K562 (cell line): Measurements from ENCODE around the gene CBFA2T2. TPM values are rescaled to one million over a fixed set of nuclear protein-coding genes. Genes with fewer than 3 reads are reported as not detected.

Experiments
- BCLAF1 ChIP-seq, 2 experiments: fragments of 450-650 bp in 1 of 2; IDR thresholded peaks; 2 replicates each; pipeline ENCODE4 v1.6.1; 2011 to 2017; ENCODE audit warnings: low read depth in 2 of 2, antibody characterized with exemption in 1 of 2, borderline replicate concordance in 1 of 2, low read length in 1 of 2, mild to moderate bottlenecking in 1 of 2, mixed read lengths in 1 of 2; ENCODE audit not compliant: control insufficient read depth in 1 of 2
- CTCFL ChIP-seq: IDR thresholded peaks from 2 replicates; pipeline ENCODE4 v1.6.1; 2011; ENCODE audit warnings: borderline replicate concordance, low read depth, mild to moderate bottlenecking, moderate library complexity, low read length; ENCODE audit not compliant: insufficient read depth, poor library complexity, severe bottlenecking
- EGR1 ChIP-seq: fragments of 450-650 bp; conservative IDR thresholded peaks from 2 replicates; pipeline ENCODE4 v1.6.1; 2017; ENCODE audit warnings: mild to moderate bottlenecking
- HNRNPUL1 ChIP-seq: fragments of 200-400 bp; formaldehyde crosslinking; IDR thresholded peaks from 2 replicates; pipeline ENCODE4 v1.6.1; 2017; ENCODE audit warnings: low read length
- LARP7 ChIP-seq: fragments of 450-650 bp; IDR thresholded peaks from 2 replicates; pipeline ENCODE4 v1.6.1; 2016
- POLR2H ChIP-seq: IDR thresholded peaks from 2 replicates; pipeline ENCODE4 v1.6.1; 2016; ENCODE audit warnings: missing genetic modification characterization, low read depth, mild to moderate bottlenecking, control low read depth, missing compliant biosample characterization, moderate library complexity
- PRDM10 ChIP-seq: fragments of 450-650 bp; IDR thresholded peaks from 2 replicates; pipeline ENCODE4 v1.6.1; 2018; ENCODE audit not compliant: partially characterized antibody
- PYGO2 ChIP-seq: fragments of 450-650 bp; IDR thresholded peaks from 2 replicates; pipeline ENCODE4 v1.6.1; 2016; ENCODE audit warnings: mild to moderate bottlenecking, missing genetic modification characterization, moderate library complexity, missing compliant biosample characterization
- RFX1 ChIP-seq: fragments of 450-650 bp; IDR thresholded peaks from 2 replicates; pipeline ENCODE4 v1.6.1; 2016; ENCODE audit warnings: mild to moderate bottlenecking, moderate library complexity
- RUNX1 ChIP-seq: sonication (generic); IDR thresholded peaks from 2 replicates; pipeline ENCODE4 v1.6.1; 2016; ENCODE audit warnings: antibody characterized with exemption, low read depth
- SAFB2 ChIP-seq: fragments of 200-400 bp; formaldehyde crosslinking; IDR thresholded peaks from 2 replicates; pipeline ENCODE4 v1.6.1; 2018; ENCODE audit warnings: borderline replicate concordance, low read length, low read depth, moderate library complexity; ENCODE audit not compliant: severe bottlenecking
- SLC30A9 ChIP-seq: fragments of 250-450 bp; sonication (Bioruptor Pico); IDR thresholded peaks from 2 replicates; pipeline ENCODE4 v1.8.0; 2022; ENCODE audit warnings: mild to moderate bottlenecking, moderate library complexity
- TFE3 ChIP-seq: fragments of 450-650 bp; formaldehyde crosslinking; IDR thresholded peaks from 2 replicates; pipeline ENCODE4 v1.4.0; 2020; ENCODE audit warnings: mild to moderate bottlenecking, mixed read lengths
- ZFP30 ChIP-seq: fragments of 250-450 bp; sonication (Bioruptor Pico); IDR thresholded peaks from 2 replicates; pipeline ENCODE4 v1.8.0; 2022; ENCODE audit warnings: moderate library complexity, mild to moderate bottlenecking, inconsistent platforms, borderline replicate concordance
- ZNF232 ChIP-seq: sonication (generic); formaldehyde crosslinking; IDR thresholded peaks from 2 replicates; pipeline ENCODE4 v1.8.0; 2022; ENCODE audit warnings: mild to moderate bottlenecking, missing genetic modification reagents
- polyA plus RNA-seq, 8 experiments: library from polyadenylated mRNA; depleted of rRNA in 4 of 8; stranded (reverse) in 5 of 8; unstranded in 3 of 8; fragments of >200 nt; fragmentation: Nextera tagmentation in 2 of 8; fragmentation: Illumina TruSeq in 1 of 8; extraction: Ambion mirVana in 2 of 8; extraction: Trizol in 1 of 8; gene quantifications; 2 replicates each; pipeline versions ENCODE4 v1.2.1 to v1.2.3, GENCODE V29; 2011 to 2014; ENCODE audit warnings: inconsistent platforms in 1 of 8, missing spikeins in 1 of 8
- total RNA-seq, 7 experiments: library from RNA; depleted of rRNA in 6 of 7; stranded (reverse); fragments of >200 nt in 6 of 7; fragmentation: Illumina TruSeq in 2 of 7; extraction: Trizol in 2 of 7; gene quantifications; 2 replicates each; pipeline versions ENCODE4 v1.2.1 to v1.2.3, GENCODE V29; 2011 to 2021; ENCODE audit warnings: low replicate concordance in 1 of 7

CBFA2T2 gene
- total and polyA plus RNA-seq, 9 of the 15 experiments (the other 6 are each of a cell fraction or from before 2014, with no cell fraction given): 0.27 to 9.6 (median 5.8) TPM

- TF ChIP-seq CTCFL: no peak
- TF ChIP-seq PYGO2 (tag): no peak
- TF ChIP-seq PRDM10: no peak
- peak; percentile 25 for TF ChIP-seq EGR1
- no peak for TF ChIP-seq TFE3 (CRISPR knock-in tag)
- no peak for TF ChIP-seq ZNF232 (CRISPR knock-in tag)
- TF ChIP-seq SAFB2: no peak
- no peak for TF ChIP-seq ZFP30 (CRISPR knock-in tag)
- TF ChIP-seq HNRNPUL1: no peak; the same call in 1 of the 2 replicates
- TF ChIP-seq RFX1: no peak
- no peak for TF ChIP-seq LARP7
- peak in 1 of 2 experiments; percentile 76; a peak in 1 of 4 replicates for TF ChIP-seq BCLAF1 (IDR thresholded peaks at IDR 0.05; ENCODE audit: borderline replicate concordance in 1 of 2, control insufficient read depth in 1 of 2, low read depth in 2 of 2, low read length in 1 of 2)
- no peak for TF ChIP-seq RUNX1
- peak; percentile 48; the same call in 1 of the 2 replicates for TF ChIP-seq POLR2H (tag)
- TF ChIP-seq SLC30A9: no peak
Measured at GRCh38 chr20:33663161-33664084, 173.5 kb downstream of the CBFA2T2 start (continued).
